Activated naive CD8-positive, alpha-beta T cell treated with anti-CD3 and anti-CD28 coated beads, Interleukin-2, amount 50 U/mL, for 24 hours (primary cell): ENCODE results near the gene PRKD1.

Experiments
- ATAC-seq: fragments of 150-1000 bp; cut with Tn5 transposase; one replicate; pipeline ENCODE4 v1.10.0; 2021
- DNase-seq: peaks from one replicate; pipeline ENCODE4 v3.0.0; 2021
- H3K27ac Mint-ChIP-seq: one replicate; pipeline ENCODE4 v1.8.0; 2021; ENCODE audit warnings: mild to moderate bottlenecking, mixed read lengths
- H3K27me3 Mint-ChIP-seq: one replicate; pipeline ENCODE4 v1.8.0; 2021; ENCODE audit warnings: mixed read lengths
- H3K36me3 Mint-ChIP-seq: one replicate; pipeline ENCODE4 v1.8.0; 2021; ENCODE audit warnings: low read depth, mixed read lengths
- H3K4me1 Mint-ChIP-seq: one replicate; pipeline ENCODE4 v1.8.0; 2021; ENCODE audit warnings: mixed read lengths
- H3K4me3 Mint-ChIP-seq: one replicate; pipeline ENCODE4 v1.8.0; 2021; ENCODE audit warnings: mild to moderate bottlenecking, moderate library complexity, mixed read lengths
- H3K9me3 Mint-ChIP-seq: one replicate; pipeline ENCODE4 v1.8.0; 2021; ENCODE audit warnings: mixed read lengths

Gene PRKD1

GRCh38 chr14:29687866-29688265 lies 239.8 kb downstream of the PRKD1 start:
- Mint-ChIP-seq H3K27me3 (no peaks in the 10 kb centered on the region), H3K4me3 (no peak overlapping the region)
- DNase-seq: no peak

DNA sequence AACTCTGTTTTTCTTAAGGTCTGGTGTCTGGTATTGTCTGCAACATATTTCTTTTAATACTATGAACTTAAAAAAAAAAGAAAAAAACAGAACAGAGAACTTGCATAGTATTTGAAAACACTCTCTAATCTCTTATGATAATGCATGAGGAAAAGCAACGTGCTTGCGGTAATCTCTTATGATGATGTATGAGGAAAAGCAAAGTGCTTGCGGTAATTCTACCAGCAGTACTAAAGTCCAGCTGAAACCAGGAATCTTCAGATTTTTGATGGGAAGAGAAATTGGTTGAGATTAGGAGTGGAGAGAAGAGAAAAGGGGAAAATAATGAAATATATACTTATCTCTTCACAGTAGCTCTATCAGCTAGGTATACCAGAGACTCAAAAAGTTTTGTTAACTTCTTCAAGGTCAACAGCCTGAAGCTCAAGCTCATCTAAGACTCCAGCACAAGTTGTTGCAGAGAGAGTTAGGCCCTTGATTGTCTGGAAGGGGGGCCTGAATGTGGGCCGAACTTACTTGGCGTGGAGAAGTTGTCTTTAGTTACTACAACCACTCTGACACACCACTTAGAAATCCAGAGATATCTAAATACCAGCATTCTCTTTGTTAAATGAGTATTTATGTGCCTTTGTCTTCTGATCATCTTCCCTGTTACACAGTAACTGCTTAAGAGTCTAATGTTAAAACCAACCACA lies 240.4 kb downstream of the PRKD1 start:
- Mint-ChIP-seq H3K27ac (no peak overlapping the region), H3K4me3 (no peak overlapping the region), H3K9me3 (peaks cover 5% of the 10 kb centered on the region), H3K4me1 (no peaks in the 10 kb centered on the region), H3K27me3 (no peaks in the 10 kb centered on the region), H3K36me3 (no peaks in the 10 kb centered on the region)
- DNase-seq (no peak), ATAC-seq (no peak)

More at GRCh38 chr14:29687866-29688265, 239.8 kb downstream of the PRKD1 start:
- Mint-ChIP-seq H3K27ac (no peak overlapping the region), H3K36me3 (no peaks in the 10 kb centered on the region), H3K4me1 (no peaks in the 10 kb centered on the region), H3K9me3 (peaks cover 5% of the 10 kb centered on the region)
- no peak for ATAC-seq

DNA sequence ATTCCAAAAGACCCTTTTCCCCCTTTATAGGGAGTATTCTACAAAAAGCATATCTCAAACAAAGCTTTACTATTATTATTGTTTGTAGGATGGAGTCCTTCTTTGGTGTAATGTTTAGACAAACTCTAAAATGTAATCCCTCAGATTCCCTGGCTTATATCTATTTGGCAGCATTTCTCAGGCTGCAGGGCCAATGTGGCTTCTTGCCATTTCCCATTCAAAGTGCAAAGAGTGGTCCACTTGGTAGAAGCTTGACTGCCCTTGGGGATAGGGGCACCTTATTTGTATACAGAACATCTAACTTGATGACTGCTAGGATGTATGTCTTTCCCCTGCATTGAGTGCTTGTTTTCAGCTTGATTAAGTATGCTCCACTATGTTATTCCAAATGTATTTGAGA lies 242.7 kb downstream of the PRKD1 start:
- Mint-ChIP-seq H3K9me3 (peaks cover 3% of the 10 kb centered on the region), H3K36me3 (no peaks in the 10 kb centered on the region), H3K27me3 (no peaks in the 10 kb centered on the region), H3K4me1 (no peaks in the 10 kb centered on the region), H3K4me3 (no peak overlapping the region), H3K27ac (no peak overlapping the region)
- ATAC-seq (no peak), DNase-seq (no peak)

DNA sequence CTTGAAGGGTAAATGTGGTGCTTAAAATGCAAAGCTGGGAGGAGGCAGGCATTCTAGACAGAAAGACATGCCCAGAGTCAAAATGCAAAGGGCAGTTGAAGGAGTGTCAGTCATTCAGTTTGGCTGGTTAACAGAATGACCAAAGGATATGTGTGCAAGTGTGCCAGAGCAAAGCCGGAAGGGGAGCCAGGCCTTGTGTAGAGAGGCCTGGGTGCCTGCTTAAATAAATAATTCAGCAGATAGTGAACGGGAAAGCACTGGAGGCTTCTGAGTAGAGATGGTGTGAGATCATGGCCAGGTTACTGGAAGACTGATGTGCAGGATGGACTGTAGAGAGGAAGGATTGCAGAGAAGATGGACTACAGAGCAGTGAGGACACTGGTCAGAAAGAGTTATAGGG lies 244.9 kb downstream of the PRKD1 start:
- Mint-ChIP-seq H3K27me3 (no peaks in the 10 kb centered on the region), H3K27ac (no peak overlapping the region), H3K4me1 (no peaks in the 10 kb centered on the region), H3K36me3 (no peaks in the 10 kb centered on the region), H3K4me3 (no peak overlapping the region), H3K9me3 (peaks cover 7% of the 10 kb centered on the region)
- DNase-seq: no peak
- ATAC-seq: no peak

DNA sequence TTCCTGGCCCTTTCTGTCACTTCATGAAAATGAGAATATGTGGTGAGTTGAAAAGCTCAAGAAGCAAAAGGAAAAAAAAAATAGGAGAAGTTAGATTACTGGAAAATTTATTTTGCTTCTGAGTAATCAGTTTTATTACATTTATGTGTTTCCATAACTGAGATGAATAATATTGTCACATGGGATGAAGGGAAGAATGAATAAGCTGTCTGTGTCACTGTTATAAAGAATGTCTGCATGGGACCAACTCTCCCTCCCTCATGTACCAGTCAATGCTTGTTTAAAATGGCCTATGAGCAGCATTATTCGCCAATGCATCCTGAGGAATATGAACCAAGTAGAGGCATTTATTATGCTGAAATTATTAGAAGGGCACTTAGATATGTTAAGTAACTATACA lies 246.3 kb downstream of the PRKD1 start:
- no peak overlapping the region for H3K4me3 Mint-ChIP-seq
- H3K4me1 Mint-ChIP-seq: no peaks in the 10 kb centered on the region
- H3K9me3 Mint-ChIP-seq: peaks cover 7% of the 10 kb centered on the region
- DNase-seq (no peak), ATAC-seq (no peak)
- no peaks in the 10 kb centered on the region for H3K36me3 Mint-ChIP-seq
- H3K27me3 Mint-ChIP-seq: no peaks in the 10 kb centered on the region
- no peak overlapping the region for H3K27ac Mint-ChIP-seq

GRCh38 chr14:29674566-29675285 lies 252.9 kb downstream of the PRKD1 start:
- H3K27me3 Mint-ChIP-seq: no peaks in the 10 kb centered on the region
- H3K4me1 Mint-ChIP-seq: no peaks in the 10 kb centered on the region
- DNase-seq (no peak), ATAC-seq (no peak)
- H3K4me3 Mint-ChIP-seq: no peak overlapping the region
- H3K27ac Mint-ChIP-seq: no peak overlapping the region
- H3K9me3 Mint-ChIP-seq: peaks cover 11% of the 10 kb centered on the region
- no peaks in the 10 kb centered on the region for H3K36me3 Mint-ChIP-seq

- H3K36me3 Mint-ChIP-seq: no peaks in the 10 kb centered on the region
- DNase-seq: no peak
- H3K4me1 Mint-ChIP-seq: no peaks in the 10 kb centered on the region
- no peaks in the 10 kb centered on the region for H3K27me3 Mint-ChIP-seq
- peaks cover 7% of the 10 kb centered on the region for H3K9me3 Mint-ChIP-seq
- no peak overlapping the region for H3K27ac Mint-ChIP-seq
- no peak for ATAC-seq
- no peak overlapping the region for H3K4me3 Mint-ChIP-seq
These were observed 254.8 kb downstream of the PRKD1 start for GRCh38 chr14:29672831-29673230.

- H3K27me3 Mint-ChIP-seq: no peaks in the 10 kb centered on the region
- no peak overlapping the region for H3K27ac Mint-ChIP-seq
- no peak overlapping the region for H3K4me3 Mint-ChIP-seq
- H3K4me1 Mint-ChIP-seq: no peaks in the 10 kb centered on the region
- H3K36me3 Mint-ChIP-seq: no peaks in the 10 kb centered on the region
- no peak for DNase-seq
- ATAC-seq: no peak
- peaks cover 9% of the 10 kb centered on the region for H3K9me3 Mint-ChIP-seq
These were observed 256.6 kb downstream of the PRKD1 start for GRCh38 chr14:29671034-29671433.

DNA sequence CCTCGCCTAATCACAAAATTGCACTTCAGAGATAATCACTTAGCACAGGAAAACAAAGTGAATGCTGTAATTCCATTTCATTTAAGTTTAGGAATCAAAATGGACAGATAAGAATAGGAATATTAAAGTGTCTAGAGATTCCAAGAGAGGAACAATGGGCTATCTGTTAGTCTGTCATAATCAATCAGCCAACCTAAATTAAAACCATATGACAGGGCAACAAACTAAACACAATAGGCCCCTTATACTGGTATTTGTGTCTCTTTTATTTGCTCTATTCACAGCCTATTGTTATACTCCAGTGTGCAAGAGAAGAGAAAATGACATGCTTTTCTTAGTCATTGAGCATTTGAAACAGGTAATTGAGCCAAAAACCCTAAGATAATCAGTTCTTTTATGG lies 259.4 kb downstream of the PRKD1 start:
- no peaks in the 10 kb centered on the region for H3K36me3 Mint-ChIP-seq
- no peak for ATAC-seq
- no peak overlapping the region for H3K4me3 Mint-ChIP-seq
- no peak for DNase-seq
- H3K27me3 Mint-ChIP-seq: no peaks in the 10 kb centered on the region
- no peak overlapping the region for H3K27ac Mint-ChIP-seq
- no peaks in the 10 kb centered on the region for H3K4me1 Mint-ChIP-seq
- peaks cover 5% of the 10 kb centered on the region for H3K9me3 Mint-ChIP-seq

DNA sequence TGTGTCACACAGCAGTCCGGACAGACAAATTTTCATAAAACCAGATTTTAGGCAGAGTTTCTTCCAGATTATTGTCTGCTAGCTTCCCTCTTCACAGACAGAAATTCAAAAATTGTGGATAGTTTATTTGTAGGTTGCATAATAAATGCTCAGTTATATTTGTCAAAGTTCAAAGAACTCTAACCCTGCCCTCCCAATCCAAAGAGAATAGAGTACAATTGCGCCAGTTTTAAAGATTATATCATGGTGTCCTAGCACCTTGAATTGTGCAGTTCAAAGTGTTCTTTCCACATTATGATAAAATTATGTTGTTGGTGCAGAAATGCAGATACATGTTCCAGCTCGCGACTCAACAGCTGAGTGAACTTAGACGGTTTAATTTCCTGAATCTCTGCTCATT lies 263.1 kb downstream of the PRKD1 start:
- ATAC-seq: no peak
- Mint-ChIP-seq H3K9me3 (peaks cover 4% of the 10 kb centered on the region), H3K27me3 (no peaks in the 10 kb centered on the region)

DNA sequence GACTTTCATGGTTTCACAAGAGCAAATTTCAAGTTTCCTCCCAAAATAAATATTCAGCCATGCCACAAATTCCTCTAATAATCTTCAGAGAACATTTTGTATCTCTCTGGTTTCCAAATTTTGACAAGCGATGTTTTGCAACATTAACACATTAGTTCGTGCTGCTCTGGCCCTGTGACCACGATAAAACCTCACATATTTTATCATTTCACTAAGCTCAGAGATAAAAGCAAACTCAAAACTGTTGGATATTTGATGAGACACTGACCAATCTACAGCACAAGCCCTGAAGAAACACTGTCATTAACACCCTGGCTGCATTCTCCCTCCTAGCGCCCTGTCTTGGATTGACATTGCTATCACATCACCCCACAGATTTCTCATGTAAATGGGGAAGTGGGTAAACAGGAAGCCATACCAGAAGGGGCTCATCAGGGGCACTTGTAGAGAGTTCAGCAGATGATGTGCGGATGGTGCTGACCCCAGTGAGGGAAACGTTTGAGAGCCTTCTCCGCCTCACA lies 264.3 kb downstream of the PRKD1 start:
- H3K4me1 Mint-ChIP-seq: no peaks in the 10 kb centered on the region
- no peak for DNase-seq
- no peaks in the 10 kb centered on the region for H3K36me3 Mint-ChIP-seq
- H3K27ac Mint-ChIP-seq: no peak overlapping the region
- ATAC-seq: no peak
- peaks cover 4% of the 10 kb centered on the region for H3K9me3 Mint-ChIP-seq
- no peaks in the 10 kb centered on the region for H3K27me3 Mint-ChIP-seq
- H3K4me3 Mint-ChIP-seq: no peak overlapping the region

More for the DNA sequence above, 263.1 kb downstream of the PRKD1 start:
- Mint-ChIP-seq H3K4me3 (no peak overlapping the region), H3K27ac (no peak overlapping the region), H3K36me3 (no peaks in the 10 kb centered on the region), H3K4me1 (no peaks in the 10 kb centered on the region)
- DNase-seq: no peak

- Mint-ChIP-seq H3K9me3 (peaks cover 8% of the 10 kb centered on the region), H3K27ac (no peak overlapping the region), H3K27me3 (no peaks in the 10 kb centered on the region), H3K36me3 (no peaks in the 10 kb centered on the region), H3K4me3 (no peak overlapping the region), H3K4me1 (no peaks in the 10 kb centered on the region)
- ATAC-seq: no peak
- DNase-seq: no peak
These were observed 272.6 kb downstream of the PRKD1 start for GRCh38 chr14:29654901-29655550.

GRCh38 chr14:29653303-29653702 lies 274.3 kb downstream of the PRKD1 start:
- Mint-ChIP-seq H3K27ac (no peak overlapping the region), H3K4me3 (no peak overlapping the region), H3K36me3 (no peaks in the 10 kb centered on the region), H3K27me3 (no peaks in the 10 kb centered on the region), H3K9me3 (peaks cover 17% of the 10 kb centered on the region), H3K4me1 (no peaks in the 10 kb centered on the region)
- DNase-seq (no peak), ATAC-seq (no peak)

- H3K4me3 Mint-ChIP-seq: no peak overlapping the region
- ATAC-seq (no peak), DNase-seq (no peak)
- no peaks in the 10 kb centered on the region for H3K4me1 Mint-ChIP-seq
- no peak overlapping the region for H3K27ac Mint-ChIP-seq
- no peaks in the 10 kb centered on the region for H3K36me3 Mint-ChIP-seq
- no peaks in the 10 kb centered on the region for H3K27me3 Mint-ChIP-seq
- H3K9me3 Mint-ChIP-seq: peaks cover 23% of the 10 kb centered on the region
These were observed 275.1 kb downstream of the PRKD1 start for GRCh38 chr14:29652571-29652970.
